Left lung (tissue), 10 donors: ENCODE results near the gene ZNF580. TPM values are rescaled to one million over a fixed set of nuclear protein-coding genes. Genes with fewer than 3 reads are reported as not detected.

Experiments
- ATAC-seq: fragments of 200-7000 bp; cut with Tn5 transposase; one replicate; pipeline ENCODE4 v1.9.1; 2020; ENCODE audit warnings: moderate library complexity
- DNase-seq, 4 donors: peaks; one replicate each; pipeline ENCODE4 v3.0.0-alpha.2; 2013 to 2020
- H3K27ac ChIP-seq, 2 donors: fragments of 200-600 bp; sonication (generic) in 1 of 2; one replicate each; pipeline versions ENCODE4 v1.5.0 to v1.8.0; 2020 to 2021
- H3K27me3 ChIP-seq, 2 donors: fragments of 200-600 bp; sonication (generic) in 1 of 2; one replicate each; pipeline versions ENCODE4 v1.5.0 to v1.8.0; 2020 to 2021
- H3K36me3 ChIP-seq, 2 donors: fragments of 200-600 bp; sonication (generic) in 1 of 2; one replicate each; pipeline versions ENCODE4 v1.5.0 to v1.8.0; 2020 to 2021
- H3K4me1 ChIP-seq, 2 donors: fragments of 200-600 bp; one replicate each; pipeline ENCODE4 v1.8.0; 2021
- H3K4me3 ChIP-seq, 2 donors: fragments of 200-600 bp; sonication (generic) in 1 of 2; one replicate each; pipeline versions ENCODE4 v1.5.0 to v1.8.0; 2020 to 2021; ENCODE audit warnings: mild to moderate bottlenecking in 1 of 2
- H3K9me3 ChIP-seq, 2 donors: fragments of 200-600 bp; sonication (generic) in 1 of 2; one replicate each; pipeline versions ENCODE4 v1.5.0 to v1.8.0; 2020 to 2021
- intact Hi-C, 2 donors: fragments of 100-400 bp; cut with DNase I; formaldehyde crosslinking; loops; one replicate each; pipeline versions ENCODE4 v1.11.2 to v1.14.2; 2022
- polyA plus RNA-seq, 6 donors: library from polyadenylated mRNA; unstranded; fragments of 120-200 nt; gene quantifications; one replicate each; pipeline ENCODE4 v1.2.1, GENCODE V29; 2013; ENCODE audit not compliant: insufficient read length in 6 of 6
- total RNA-seq, 2 donors: library from RNA; stranded (reverse); fragmentation: NEBNext Ultra II Directional; extraction: Animal tissue kit (Norgen Biotek cat#: 25700); gene quantifications; one replicate each; pipeline ENCODE4 v1.2.1, GENCODE V29; 2021
- TF ChIP-seq, protein P1 (sequence below), 2 donors: fragments of 200-600 bp; sonication (generic) in 1 of 2; IDR thresholded peaks; one replicate each; pipeline versions ENCODE4 v1.5.0 to v1.8.0; 2021; ENCODE audit warnings: antibody characterized with exemption in 2 of 2
- donor health status: DM: no; HTN: yes; CAD: no.
- donor health status: DM: no; HTN: no; CAD: no.

Gene ZNF580
- total and polyA plus RNA-seq, 8 donors: 33.8 to 49.5 (median 39.1) TPM

DNA sequence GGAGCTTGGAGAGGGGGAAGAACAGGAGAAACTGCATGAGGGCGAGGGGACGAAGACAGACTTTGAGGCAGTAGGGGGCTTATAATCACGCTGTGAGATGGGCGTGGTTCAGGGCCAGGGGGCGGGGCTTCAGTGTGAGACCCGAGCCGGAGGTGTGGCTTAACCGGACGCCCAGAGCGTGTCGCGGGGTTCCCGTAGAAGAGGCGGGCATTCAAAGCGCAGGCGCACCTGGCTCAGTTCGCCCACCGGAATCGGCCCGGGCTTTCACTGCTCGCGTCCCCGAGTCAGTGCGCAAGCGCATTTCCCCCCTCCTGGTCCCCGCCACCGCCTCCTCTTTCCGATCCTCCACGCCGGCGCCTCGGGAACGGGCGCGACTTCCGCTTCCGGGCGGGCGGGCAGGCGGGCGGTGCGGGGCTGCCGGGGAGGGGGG, 35.6 kb upstream of the ZNF580 start:
- H3K4me1 ChIP-seq: peaks cover 7 to 77% of the 10 kb centered on the region in 2 donors
- intact Hi-C loops: loop anchor here in 1 of 2 donors (10.0 kb wide), 1 partner anchor 90 kb away; no protein-coding TSS in a partner anchor

DNA sequence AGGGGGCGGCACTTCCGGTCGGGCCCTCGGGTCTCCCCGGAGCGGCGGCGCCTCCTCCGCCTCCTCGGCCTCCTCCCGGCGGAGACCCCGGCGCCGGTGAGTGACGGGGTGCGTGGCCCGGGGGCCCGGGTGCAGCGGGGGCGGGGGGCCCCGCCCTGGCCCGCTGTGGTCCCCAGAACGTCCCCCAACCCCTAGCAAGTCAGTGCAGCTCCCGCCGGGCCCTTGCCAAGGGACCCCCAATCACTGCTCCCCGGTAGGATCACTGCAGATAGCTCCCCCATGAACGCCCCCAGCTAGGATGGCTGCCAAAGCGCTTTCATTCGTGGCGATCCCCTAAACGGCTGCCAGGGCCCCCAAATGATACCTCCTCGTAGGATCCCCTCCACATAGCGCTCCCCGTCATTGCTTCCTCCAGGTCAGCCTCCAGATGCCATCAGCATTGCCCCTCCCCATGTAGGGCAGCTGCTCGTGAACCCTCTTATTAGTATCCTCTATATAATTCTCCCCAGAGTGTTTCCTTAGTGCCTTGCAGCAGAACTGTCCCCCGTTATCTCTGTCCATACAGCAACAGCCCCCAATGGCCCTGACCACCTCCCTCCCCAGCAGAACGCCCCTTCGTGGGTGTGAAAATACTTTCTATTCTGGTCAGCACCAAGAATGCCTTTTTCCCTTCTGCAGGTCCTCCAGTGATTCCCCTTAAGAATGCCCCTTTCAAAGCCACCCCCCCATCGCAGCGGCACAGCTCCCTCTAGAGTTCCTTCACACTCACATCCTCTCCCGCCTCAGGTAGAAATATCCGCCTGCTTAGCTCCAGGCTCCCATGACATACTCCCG, 34.9 kb upstream of the ZNF580 start, which contains the start of gene ZNF865:
Gene ZNF865 (plus strand): TSS at position 11 of the 834 bp plus-strand sequence. CDS start 7,972 bp downstream, outside the sequence.
- ATAC-seq (peak; percentile 61), DNase-seq (peak in 3 of 4 donors; percentile 78 to 83 (median 83))
- intact Hi-C loops: loop anchor here in 1 of 2 donors (10.0 kb wide), 1 partner anchor 91 kb away; no protein-coding TSS in a partner anchor
- TF ChIP-seq, protein P1, sequence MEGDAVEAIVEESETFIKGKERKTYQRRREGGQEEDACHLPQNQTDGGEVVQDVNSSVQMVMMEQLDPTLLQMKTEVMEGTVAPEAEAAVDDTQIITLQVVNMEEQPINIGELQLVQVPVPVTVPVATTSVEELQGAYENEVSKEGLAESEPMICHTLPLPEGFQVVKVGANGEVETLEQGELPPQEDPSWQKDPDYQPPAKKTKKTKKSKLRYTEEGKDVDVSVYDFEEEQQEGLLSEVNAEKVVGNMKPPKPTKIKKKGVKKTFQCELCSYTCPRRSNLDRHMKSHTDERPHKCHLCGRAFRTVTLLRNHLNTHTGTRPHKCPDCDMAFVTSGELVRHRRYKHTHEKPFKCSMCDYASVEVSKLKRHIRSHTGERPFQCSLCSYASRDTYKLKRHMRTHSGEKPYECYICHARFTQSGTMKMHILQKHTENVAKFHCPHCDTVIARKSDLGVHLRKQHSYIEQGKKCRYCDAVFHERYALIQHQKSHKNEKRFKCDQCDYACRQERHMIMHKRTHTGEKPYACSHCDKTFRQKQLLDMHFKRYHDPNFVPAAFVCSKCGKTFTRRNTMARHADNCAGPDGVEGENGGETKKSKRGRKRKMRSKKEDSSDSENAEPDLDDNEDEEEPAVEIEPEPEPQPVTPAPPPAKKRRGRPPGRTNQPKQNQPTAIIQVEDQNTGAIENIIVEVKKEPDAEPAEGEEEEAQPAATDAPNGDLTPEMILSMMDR (IDR thresholded peaks at IDR 0.05): peak; percentile 48 to 51
- peaks cover 0 to 35% of the 10 kb centered on the region in 2 donors for H3K36me3 ChIP-seq
- peak within 1 kb of the TSS; percentile 91 to 95 for H3K27ac ChIP-seq
- H3K4me1 ChIP-seq: peaks cover 7 to 74% of the 10 kb centered on the region in 2 donors
- H3K4me3 ChIP-seq: peak within 1 kb of the TSS; percentile 65 to 74
- H3K9me3 ChIP-seq: no peaks in the 10 kb centered on the region
- H3K27me3 ChIP-seq: no peaks in the 10 kb centered on the region

More for the DNA sequence above, 35.6 kb upstream of the ZNF580 start:
- Histone ChIP-seq H3K4me3 (peak overlapping the region; percentile 65 to 74), H3K9me3 (no peaks in the 10 kb centered on the region), H3K36me3 (peaks cover 0 to 28% of the 10 kb centered on the region in 2 donors), H3K27me3 (no peaks in the 10 kb centered on the region), H3K27ac (peak overlapping the region; percentile 91 to 95)
- DNase-seq (peak; percentile 95 to 98 (median 98)), ATAC-seq (peak; percentile 83)
- TF ChIP-seq, protein P1 (IDR thresholded peaks at IDR 0.05): no peak

DNA sequence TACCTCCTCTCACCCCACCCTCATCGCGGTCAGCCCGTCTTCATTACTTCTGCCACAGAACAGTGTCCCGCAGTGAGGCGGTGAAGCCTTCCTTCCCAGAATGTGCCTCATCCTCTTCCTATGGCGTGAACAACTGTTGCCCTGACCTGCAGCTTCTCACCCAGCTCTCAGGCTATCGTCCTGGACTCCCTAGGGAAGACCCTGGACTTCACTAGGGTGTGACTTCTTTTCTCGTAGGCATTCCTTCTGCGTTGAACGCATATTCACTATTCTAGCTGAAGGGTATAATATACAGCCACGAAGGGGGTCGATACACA, 34.4 kb upstream of the ZNF580 start:
- Histone ChIP-seq H3K27me3 (no peaks in the 10 kb centered on the region), H3K9me3 (no peaks in the 10 kb centered on the region), H3K36me3 (peaks cover 0 to 35% of the 10 kb centered on the region in 2 donors), H3K4me3 (peak overlapping the region; percentile 65 to 74), H3K4me1 (peaks cover 7 to 74% of the 10 kb centered on the region in 2 donors), H3K27ac (peak overlapping the region; percentile 91 to 95)
- TF ChIP-seq, protein P1 (IDR thresholded peaks at IDR 0.05): no peak
- intact Hi-C loops: loop anchor here in 1 of 2 donors (10.0 kb wide), 1 partner anchor 92 kb away; no protein-coding TSS in a partner anchor
- no peak for DNase-seq
- ATAC-seq: no peak

DNA sequence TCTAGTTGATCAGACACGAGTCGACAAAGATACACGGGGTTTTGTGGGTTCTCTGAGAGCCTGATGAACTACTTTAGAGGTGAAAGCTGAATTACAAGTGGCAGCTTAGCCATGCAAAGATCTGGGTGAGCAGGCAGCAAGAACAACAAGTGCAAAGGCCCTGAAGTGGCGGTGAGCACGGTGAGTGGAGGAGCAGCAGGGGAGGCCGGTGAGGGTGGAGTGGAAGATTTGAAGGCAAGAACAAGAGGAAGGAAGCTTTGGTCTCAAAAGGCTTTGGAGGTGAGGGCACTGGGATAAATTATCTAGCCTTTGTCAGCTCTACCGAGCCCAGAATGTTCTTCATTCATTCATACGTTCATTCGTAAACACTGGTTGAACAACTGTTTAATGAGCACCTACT, 34.0 kb upstream of the ZNF580 start:
- H3K4me3 ChIP-seq: peak overlapping the region; percentile 65 to 74
- H3K27ac ChIP-seq: peak overlapping the region in 1 of 2 donors; percentile 95
- no peak for DNase-seq
- H3K4me1 ChIP-seq: peaks cover 7 to 73% of the 10 kb centered on the region in 2 donors
- TF ChIP-seq, protein P1 (IDR thresholded peaks at IDR 0.05): no peak
- peaks cover 0 to 35% of the 10 kb centered on the region in 2 donors for H3K36me3 ChIP-seq
- H3K27me3 ChIP-seq: no peaks in the 10 kb centered on the region
- no peak for ATAC-seq
- no peaks in the 10 kb centered on the region for H3K9me3 ChIP-seq
- intact Hi-C loops: loop anchor here in 1 of 2 donors (10.0 kb wide), 1 partner anchor 92 kb away; no protein-coding TSS in a partner anchor

DNA sequence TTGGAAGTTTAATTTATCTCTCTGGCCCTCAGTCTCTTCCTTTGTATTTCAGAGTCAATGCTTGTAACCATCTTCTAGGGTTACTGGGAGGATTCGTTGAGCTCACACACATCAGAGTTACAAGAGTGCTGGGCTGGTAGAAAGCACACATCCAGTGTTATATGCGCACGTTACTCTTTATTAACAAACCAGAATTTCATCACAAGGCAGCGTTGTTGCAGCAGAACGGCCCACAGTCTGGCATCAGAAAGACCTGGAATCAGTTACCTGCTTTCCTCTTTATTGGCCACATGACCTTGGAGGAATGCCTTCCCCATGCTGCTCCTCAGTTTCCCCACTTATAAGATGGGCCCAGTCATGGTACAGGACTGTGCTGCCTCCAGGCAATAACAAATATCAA, 31.5 kb upstream of the ZNF580 start:
- Histone ChIP-seq H3K27me3 (no peaks in the 10 kb centered on the region), H3K4me1 (peaks cover 7 to 58% of the 10 kb centered on the region in 2 donors), H3K4me3 (no peak overlapping the region), H3K27ac (no peak overlapping the region), H3K9me3 (no peaks in the 10 kb centered on the region), H3K36me3 (peaks cover 0 to 33% of the 10 kb centered on the region in 2 donors)
- TF ChIP-seq, protein P1 (IDR thresholded peaks at IDR 0.05): no peak
- ATAC-seq (no peak), DNase-seq (no peak)
- intact Hi-C loops: loop anchor here in 1 of 2 donors (10.0 kb wide), 1 partner anchor 95 kb away; no protein-coding TSS in a partner anchor
